Muscle of leg (tissue), 11 donors: ENCODE results near the gene ANKHD1. TPM values are rescaled to one million over a fixed set of nuclear protein-coding genes. Genes with fewer than 3 reads are reported as not detected.
"Not testable (repeated sequence)": the region's sequence is repeated elsewhere in the genome, so short reads cannot be mapped to it uniquely, and the experiment has no call there.

Experiments
- DNase-seq: peaks from one replicate; pipeline ENCODE4 v3.0.0; 2013
- H3K27ac ChIP-seq: one replicate; pipeline ENCODE4 v1.5.1; 2013; ENCODE audit warnings: mild to moderate bottlenecking, low read length, control low read depth
- H3K27me3 ChIP-seq: one replicate; pipeline ENCODE4 v1.6.1; 2013; ENCODE audit warnings: low read length; ENCODE audit not compliant: control insufficient read depth, insufficient read depth
- H3K36me3 ChIP-seq: one replicate; pipeline ENCODE4 v1.6.1; 2013; ENCODE audit warnings: low read length; ENCODE audit not compliant: control insufficient read depth, insufficient read depth
- H3K4me1 ChIP-seq: one replicate; pipeline ENCODE4 v1.6.1; 2013; ENCODE audit warnings: low read length; ENCODE audit not compliant: control insufficient read depth, insufficient read depth
- H3K4me3 ChIP-seq: one replicate; pipeline ENCODE4 v1.5.1; 2013; ENCODE audit warnings: low read length, control low read depth
- H3K9me3 ChIP-seq: replicated peaks from 2 replicates; pipeline ENCODE4 v1.6.1; 2013; ENCODE audit warnings: low read depth, low read length; ENCODE audit not compliant: control insufficient read depth
- WGBS: methylation state at CpG from one replicate; pipeline ENCODE4 v1.1.5; 2013; ENCODE audit warnings: missing lambda C conversion rate; ENCODE audit not compliant: insufficient coverage; 5-methylcytosine and 5-hydroxymethylcytosine counted together
- polyA plus RNA-seq, 8 donors: library from polyadenylated mRNA; unstranded; fragments of 120-200 nt; gene quantifications; one replicate each; pipeline versions ENCODE4 v1.2.1 to v1.2.3, GENCODE V29; 2013; ENCODE audit warnings: inconsistent platforms in 1 of 8, low replicate concordance in 1 of 8; ENCODE audit not compliant: insufficient read length in 8 of 8, insufficient read depth in 1 of 8
- total RNA-seq: library from RNA; stranded (reverse); fragments of 120-200 nt; gene quantifications from one replicate; pipeline ENCODE4 v1.2.4, GENCODE V29; 2013

The ANKHD1 gene
- total and polyA plus RNA-seq, 9 donors: 49.8 to 73.2 (median 59.6) TPM

GRCh38 chr5:140579188-140579747 is 177.6 kb downstream of the ANKHD1 start:
- H3K9me3 ChIP-seq, H3K4me3 ChIP-seq, DNase-seq, H3K27ac ChIP-seq, H3K36me3 ChIP-seq, H3K27me3 ChIP-seq, H3K4me1 ChIP-seq: not testable (repeated sequence)
- 100% methylated on average over 1 of the region's 6 CpGs for WGBS

DNA sequence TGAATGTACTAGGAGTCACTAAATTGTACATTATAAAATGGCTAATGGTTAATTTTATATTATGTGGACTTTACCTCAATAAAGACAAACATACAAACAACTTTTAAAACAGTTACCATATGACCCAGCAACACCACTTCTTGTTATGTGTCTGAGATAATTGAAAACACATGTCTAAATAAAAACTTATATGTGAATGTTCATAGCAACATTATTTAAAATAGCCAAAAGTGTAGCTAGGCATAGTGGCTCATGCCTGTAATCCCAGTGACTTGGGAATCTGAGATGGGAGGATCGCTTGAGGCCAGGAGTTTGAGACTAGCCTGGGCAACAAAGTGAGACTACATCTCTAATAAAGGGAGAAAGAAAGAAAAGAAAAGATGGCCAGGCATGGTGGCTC is 185.9 kb downstream of the ANKHD1 start:
- Histone ChIP-seq H3K4me3 (no peak overlapping the region), H3K9me3 (no peaks in the 10 kb centered on the region), H3K27me3 (no peaks in the 10 kb centered on the region), H3K27ac (no peak overlapping the region), H3K4me1 (no peaks in the 10 kb centered on the region), H3K36me3 (no peaks in the 10 kb centered on the region)
- DNase-seq: no peak
- 83% methylated on average over 1 of the region's 1 CpG for WGBS

DNA sequence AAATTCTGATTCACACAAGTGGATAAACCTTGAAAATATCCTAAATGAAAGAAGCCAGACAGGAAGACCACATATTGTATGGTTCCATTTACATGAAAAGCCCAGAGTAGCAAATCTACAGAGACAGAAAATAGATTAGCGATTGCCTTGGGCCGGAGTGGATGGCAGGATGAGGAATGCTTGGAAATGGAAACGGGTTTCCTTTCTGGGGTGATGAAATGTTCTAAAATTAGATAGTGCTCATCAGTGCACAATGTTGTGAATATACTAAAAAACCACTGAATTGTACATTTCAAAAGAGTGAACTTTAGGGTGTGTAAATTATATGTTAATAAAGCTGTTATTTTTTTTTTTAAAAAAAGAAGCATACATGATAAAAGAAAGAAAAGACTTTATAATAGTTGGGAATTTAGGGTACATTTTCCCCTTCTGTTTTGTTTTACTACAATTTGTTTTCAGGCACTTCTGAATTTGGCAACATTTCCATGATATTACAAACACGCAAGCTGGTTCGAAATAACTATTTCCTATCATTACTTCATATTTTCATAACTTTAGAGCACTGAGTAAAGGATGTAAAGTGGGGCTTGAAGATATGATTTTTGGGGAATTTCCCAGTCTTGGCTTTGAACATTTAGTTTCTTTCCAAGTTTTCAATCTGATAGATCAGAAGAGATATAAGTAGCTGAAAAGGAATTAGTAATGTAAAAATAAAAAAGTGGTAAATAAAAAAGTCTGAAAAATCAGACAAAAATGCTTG is 186.9 kb downstream of the ANKHD1 start:
- no CpG with 5 or more reads among the region's 5 CpGs for WGBS
- Histone ChIP-seq H3K27me3 (no peaks in the 10 kb centered on the region), H3K36me3 (no peaks in the 10 kb centered on the region), H3K4me3 (no peak overlapping the region), H3K9me3 (no peaks in the 10 kb centered on the region), H3K27ac (peak overlapping the region; percentile 15), H3K4me1 (no peaks in the 10 kb centered on the region)
- DNase-seq: peak; percentile 62

Other genes starting within 250 kb of the ANKHD1 start
- 31.1 TPM for gene CYSTM1, start 226.6 kb upstream of the ANKHD1 start, total RNA-seq
- gene CYSTM1, start 226.6 kb upstream of the ANKHD1 start, polyA plus RNA-seq: 10 to 100 TPM; 20.0 to 36.5 (median 26.6) TPM
- 46.3 TPM for gene PFDN1, start 98.7 kb upstream of the ANKHD1 start, total RNA-seq
- gene PFDN1, start 98.7 kb upstream of the ANKHD1 start, polyA plus RNA-seq: 10 to 100 TPM; 64.8 to 94.4 (median 71.0) TPM
- gene HBEGF, start 55.2 kb upstream of the ANKHD1 start, total RNA-seq: 11.0 TPM
- gene HBEGF, start 55.2 kb upstream of the ANKHD1 start, polyA plus RNA-seq: 10 to 100 TPM; 10.0 to 27.0 (median 16.0) TPM
- 0.04 TPM for gene SLC4A9, start 41.6 kb upstream of the ANKHD1 start, total RNA-seq
- under 1 TPM in 3 of 8 donors, not detected in 5; 0.04 to 0.13 (median 0.07) TPM for gene SLC4A9, start 41.6 kb upstream of the ANKHD1 start, polyA plus RNA-seq
- gene EIF4EBP3, start 145.8 kb downstream of the ANKHD1 start, total RNA-seq: 2.6 TPM
- gene EIF4EBP3, start 145.8 kb downstream of the ANKHD1 start, polyA plus RNA-seq: 10 to 100 TPM in 1 of 8 donors, 1 to 10 TPM in 7; 4.6 to 13.7 (median 6.4) TPM
- 21.1 TPM for gene SRA1, start 155.6 kb downstream of the ANKHD1 start, total RNA-seq
- gene SRA1, start 155.6 kb downstream of the ANKHD1 start, polyA plus RNA-seq: 10 to 100 TPM; 20.6 to 28.9 (median 21.4) TPM
- gene APBB3, start 162.8 kb downstream of the ANKHD1 start, total RNA-seq: 13.7 TPM
- gene APBB3, start 162.8 kb downstream of the ANKHD1 start, polyA plus RNA-seq: 10 to 100 TPM; 15.5 to 35.0 (median 24.9) TPM
- 10.1 TPM for gene SLC35A4, start 163.0 kb downstream of the ANKHD1 start, total RNA-seq
- gene SLC35A4, start 163.0 kb downstream of the ANKHD1 start, polyA plus RNA-seq: 10 to 100 TPM; 51.4 to 71.8 (median 63.1) TPM
- gene CD14, start 231.3 kb downstream of the ANKHD1 start, total RNA-seq: 32.1 TPM
- 10 to 100 TPM; 21.0 to 32.8 (median 28.4) TPM for gene CD14, start 231.3 kb downstream of the ANKHD1 start, polyA plus RNA-seq
- 5.6 TPM for gene TMCO6, start 237.6 kb downstream of the ANKHD1 start, total RNA-seq
- gene TMCO6, start 237.6 kb downstream of the ANKHD1 start, polyA plus RNA-seq: 10 to 100 TPM in 2 of 8 donors, 1 to 10 TPM in 6; 7.0 to 11.8 (median 8.7) TPM
- gene NDUFA2, start 245.8 kb downstream of the ANKHD1 start, total RNA-seq: 66.3 TPM
- 10 to 100 TPM; 57.9 to 76.0 (median 67.2) TPM for gene NDUFA2, start 245.8 kb downstream of the ANKHD1 start, polyA plus RNA-seq
- gene IK, start 246.0 kb downstream of the ANKHD1 start, total RNA-seq: 63.6 TPM
- 100 to 1,000 TPM in 5 of 8 donors, 10 to 100 TPM in 3; 85.1 to 124 (median 109) TPM for gene IK, start 246.0 kb downstream of the ANKHD1 start, polyA plus RNA-seq